ENCODE results near the gene TPRA1.

DNA sequence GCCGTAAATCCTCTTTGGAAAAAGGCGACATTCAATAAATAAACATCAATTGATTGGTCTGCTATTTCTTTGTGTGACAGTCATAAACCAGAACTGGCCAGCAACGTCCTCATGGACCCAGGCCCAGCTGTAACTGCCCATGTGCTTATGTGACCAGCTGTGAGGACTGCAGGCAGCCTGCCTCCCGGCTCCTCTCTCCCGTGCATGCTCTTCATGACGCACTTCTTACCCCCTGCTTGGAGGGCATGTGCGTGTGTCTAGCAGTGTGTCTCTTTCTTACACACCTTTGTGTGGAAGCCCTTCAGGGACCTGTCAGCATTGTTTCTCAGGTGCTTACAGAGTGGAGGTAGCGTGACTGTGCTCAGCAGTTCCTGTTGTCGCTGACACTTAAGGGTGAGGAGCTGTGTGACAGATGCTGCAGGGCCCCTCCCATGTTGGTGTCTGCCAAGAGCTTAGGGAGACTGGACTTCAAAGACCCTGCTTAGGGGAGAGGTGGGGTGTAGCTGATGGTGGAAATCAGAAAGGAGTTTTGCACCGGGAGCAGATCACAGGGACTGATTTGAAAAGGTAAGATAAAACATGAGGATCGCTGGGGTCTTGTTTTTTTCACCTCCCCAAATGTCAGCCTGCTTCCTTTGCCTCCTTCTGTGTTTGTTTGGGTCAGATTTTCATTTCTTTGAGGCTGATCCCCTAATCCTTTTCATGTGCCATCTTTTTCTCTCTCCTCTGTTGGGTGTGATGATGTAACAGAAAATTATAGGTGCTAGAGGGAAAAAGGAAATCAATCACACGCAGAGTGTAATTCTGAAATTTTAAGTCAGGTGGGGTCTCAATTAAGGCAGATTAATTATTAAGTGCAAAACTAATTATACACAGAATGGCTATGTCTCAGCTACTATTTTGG is 40.5 kb upstream of the TPRA1 start:
- TF ChIP-seq POLR2AphosphoS5 (IDR thresholded peaks at IDR 0.05; ENCODE audit: insufficient read depth in 1 of 2, low read depth in 1 of 2) (no peak), POLR2A (IDR thresholded peaks at IDR 0.05) (no peak)
